A673 (cell line): ENCODE measurements around the gene SCART1. TPM values are rescaled to one million over a fixed set of nuclear protein-coding genes. Genes with fewer than 3 reads are reported as not detected.

Experiments used
- BruUV-seq: library from RNA; stranded (reverse); fragments of 400-500 nt; replicated peaks from 2 replicates; lab custom pipeline; 2021; lab: Mats Ljungman, UMichigan
- CTCF ChIA-PET: fragments of 300-600 bp; sonication (Branson Sonifier 250); formaldehyde crosslinking; loops from one replicate; lab custom pipeline; 2022; ENCODE audit warnings: antibody characterized with exemption; lab: Charles Lee
- POLR2A ChIA-PET: fragments of 300-600 bp; sonication (Branson Sonifier 250); formaldehyde crosslinking; loops from one replicate; lab custom pipeline; 2022; ENCODE audit warnings: antibody characterized with exemption; ENCODE audit not compliant: low non-redundant PET; lab: Charles Lee
- DNase-seq: peaks from one replicate; pipeline ENCODE4 v3.0.0-alpha.2; 2015; ENCODE audit warnings: low spot score
- H3K27ac ChIP-seq: fragments of 200-600 bp; sonication (generic); 2 replicates; pipeline ENCODE4 v1.5.1; 2016; ENCODE audit warnings: mixed run types, low read depth, mild to moderate bottlenecking, mixed read lengths, antibody characterized with exemption, low read length; ENCODE audit not compliant: poor library complexity, severe bottlenecking
- H3K27me3 ChIP-seq: fragments of 200-600 bp; sonication (generic); replicated peaks from 2 replicates; pipeline ENCODE4 v1.6.1; 2017; ENCODE audit warnings: mixed run types, low read depth, mild to moderate bottlenecking, mixed read lengths, antibody characterized with exemption, low read length; ENCODE audit not compliant: insufficient read depth, poor library complexity
- H3K36me3 ChIP-seq: fragments of 200-600 bp; sonication (generic); 2 replicates; pipeline ENCODE4 v1.6.1; 2016; ENCODE audit warnings: mixed run types, mild to moderate bottlenecking, mixed read lengths, antibody characterized with exemption, low read length; ENCODE audit not compliant: insufficient read depth, poor library complexity, severe bottlenecking
- H3K4me1 ChIP-seq: fragments of 200-600 bp; sonication (generic); 2 replicates; pipeline ENCODE4 v1.6.1; 2017; ENCODE audit warnings: mixed run types, mild to moderate bottlenecking, mixed read lengths, antibody characterized with exemption, low read length; ENCODE audit not compliant: insufficient read depth, poor library complexity, severe bottlenecking
- H3K4me3 ChIP-seq: fragments of 200-600 bp; sonication (generic); 2 replicates; pipeline ENCODE4 v1.5.1; 2016; ENCODE audit warnings: low read depth, mixed run types, mild to moderate bottlenecking, mixed read lengths, low read length; ENCODE audit not compliant: poor library complexity, severe bottlenecking
- H3K9me3 ChIP-seq: fragments of 200-600 bp; sonication (generic); 2 replicates; pipeline ENCODE4 v1.6.1; 2016; ENCODE audit warnings: mixed run types, low read depth, mild to moderate bottlenecking, mixed read lengths, antibody characterized with exemption, low read length; ENCODE audit not compliant: poor library complexity, severe bottlenecking
- CTCF ChIP-seq: fragments of 300-800, 200-600 bp; sonication (generic); conservative IDR thresholded peaks from 2 replicates; pipeline ENCODE4 v1.5.1; 2017; ENCODE audit warnings: low read depth, mild to moderate bottlenecking, antibody characterized with exemption, low read length, moderate library complexity, mixed read lengths
- EZH2 ChIP-seq: fragments of 200-600 bp; sonication (generic); IDR thresholded peaks from 2 replicates; pipeline ENCODE4 v1.6.1; 2017; ENCODE audit warnings: borderline replicate concordance, low read depth, mild to moderate bottlenecking, mixed read lengths, antibody characterized with exemption, low read length; ENCODE audit not compliant: poor library complexity, severe bottlenecking
- intact Hi-C: fragments of 100-400 bp; cut with micrococcal nuclease; formaldehyde crosslinking; loops from one replicate; pipeline ENCODE4 v1.10.0; 2022; ENCODE audit not compliant: unreplicated experiment
- total RNA-seq: library from RNA; stranded (reverse); gene quantifications from 2 replicates; pipeline ENCODE4 v1.2.3, GENCODE V29; 2021

Gene SCART1
- total RNA-seq, 1 experiment from 2014 or later = 1.8 TPM

GRCh38 chr10:133460208-133460769, 6.5 kb downstream of the SCART1 start:
- DNase-seq = no peak
- Histone ChIP-seq H3K27me3 (no peaks in the 10 kb centered on the region), H3K4me3 (no peak overlapping the region), H3K4me1 (no peaks in the 10 kb centered on the region), H3K9me3 (no peaks in the 10 kb centered on the region), H3K36me3 (no peaks in the 10 kb centered on the region), H3K27ac (no peak overlapping the region)
- ChIA-PET POLR2A (no interaction called here), CTCF (no interaction called here)
- intact Hi-C loops = no loop called here
- TF ChIP-seq EZH2 (no peak), CTCF (no peak)
- no TSS peak for BruUV-seq

- no peaks in the 10 kb centered on the region for H3K4me1 ChIP-seq
- CTCF ChIA-PET = no interaction called here
- POLR2A ChIA-PET = no interaction called here
- intact Hi-C loops = no loop called here
- H3K9me3 ChIP-seq = no peaks in the 10 kb centered on the region
- H3K27ac ChIP-seq = no peak overlapping the region
- no peaks in the 10 kb centered on the region for H3K36me3 ChIP-seq
- no peak overlapping the region for H3K4me3 ChIP-seq
- H3K27me3 ChIP-seq = no peaks in the 10 kb centered on the region
- no peak for TF ChIP-seq EZH2
- TF ChIP-seq CTCF = no peak
- no TSS peak for BruUV-seq
- DNase-seq = no peak
These were observed 7.3 kb downstream of the SCART1 start for GRCh38 chr10:133461027-133461426.

- H3K4me1 ChIP-seq = no peaks in the 10 kb centered on the region
- H3K27ac ChIP-seq = no peak overlapping the region
- no peak for DNase-seq
- no peak overlapping the region for H3K4me3 ChIP-seq
- intact Hi-C loops = no loop called here
- no TSS peak for BruUV-seq
- TF ChIP-seq CTCF = no peak
- TF ChIP-seq EZH2 = no peak
- no peaks in the 10 kb centered on the region for H3K27me3 ChIP-seq
- ChIA-PET CTCF (no interaction called here), POLR2A (no interaction called here)
- no peaks in the 10 kb centered on the region for H3K9me3 ChIP-seq
- no peaks in the 10 kb centered on the region for H3K36me3 ChIP-seq
These were observed 8.1 kb downstream of the SCART1 start for GRCh38 chr10:133461841-133462240.
